ENCODE results near the gene CERS6. TPM values are rescaled to one million over a fixed set of nuclear protein-coding genes. Genes with fewer than 3 reads are reported as not detected.

Gene CERS6
- total and polyA plus RNA-seq, 10 of the 15 experiments (the other 5 are each of a cell fraction or from before 2014, with no cell fraction given), result 1.3 to 20.4 (median 14.1) TPM

GRCh38 chr2:168780669-168781071 is 324.6 kb downstream of the CERS6 start:
- intact Hi-C loops (cut with micrococcal nuclease; ENCODE audit: unreplicated experiment), result no loop called here
- Histone ChIP-seq H3K4me2 (ENCODE audit: control insufficient read depth, insufficient read depth) (no peak overlapping the region), H4K20me1 (ENCODE audit: control insufficient read depth, insufficient read depth) (no peaks in the 10 kb centered on the region), H3K27ac (ENCODE audit: control insufficient read depth, insufficient read depth) (no peak overlapping the region), H3K4me3 (no peak overlapping the region), H3K4me1 (ENCODE audit: control insufficient read depth, insufficient read depth, low read length) (no peaks in the 10 kb centered on the region), H3K36me3 (ENCODE audit: control insufficient read depth in 2 of 2, insufficient read depth in 2 of 2, low read length in 1 of 2) (no peaks in the 10 kb centered on the region), H3K27me3 (replicated peaks in 1 of 2; ENCODE audit: control insufficient read depth in 2 of 2, insufficient read depth in 2 of 2, low read length in 1 of 2) (no peaks in the 10 kb centered on the region), H3K9ac (ENCODE audit: control insufficient read depth, insufficient read depth, low read length) (no peak overlapping the region), H3K9me3 (replicated peaks; ENCODE audit: control insufficient read depth, insufficient read depth, low read length) (no peaks in the 10 kb centered on the region), H2AFZ (ENCODE audit: control insufficient read depth, low read depth, low read length) (no peak overlapping the region), H3K79me2 (ENCODE audit: control insufficient read depth, insufficient read depth, low read length) (no peaks in the 10 kb centered on the region)
- in situ Hi-C loops (cut with MboI), result no loop called here
- RAD21 ChIA-PET (ENCODE audit: unreplicated experiment), result no interaction called here
- POLR2A ChIA-PET, result no interaction called here
- SMC1A ChIA-PET (ENCODE audit: uncharacterized antibody, unreplicated experiment), result interaction anchor here (0.7 kb wide), 1 partner anchor 20 kb away, joined by 3 read pairs; no protein-coding TSS in a partner anchor
- DNase-seq (ENCODE audit: low read depth, low spot score) (no peak), ATAC-seq (no peak), FAIRE-seq (no peak)
- no TSS peak for BruUV-seq (replicated peaks)
- 92% methylated on average over 1 of the region's 1 CpG for WGBS (ENCODE audit: insufficient coverage, insufficient replicate concordance, low lambda C conversion rate, missing lambda C conversion rate)
- CTCF ChIA-PET, result no interaction called here
- TF ChIP-seq BRCA1 (IDR thresholded peaks at IDR 0.05; ENCODE audit: low read depth, low read length), result no peak
- TF ChIP-seq BCL11A (IDR thresholded peaks at IDR 0.05; ENCODE audit: low read depth, low read length), result no peak
- TF ChIP-seq SMAD1 (IDR thresholded peaks at IDR 0.05; ENCODE audit: low read depth, partially characterized antibody), result no peak
- no peak for TF ChIP-seq HSF1 (IDR thresholded peaks at IDR 0.05; ENCODE audit: low read depth, low read length)
- TF ChIP-seq NFIC (IDR thresholded peaks at IDR 0.05; ENCODE audit: low read depth, low read length), result no peak
- no peak for TF ChIP-seq SUZ12 (IDR thresholded peaks at IDR 0.05; ENCODE audit: unreplicated experiment)
- no peak for TF ChIP-seq MTA3 (IDR thresholded peaks at IDR 0.05; ENCODE audit: borderline replicate concordance, low read length)
- no peak for TF ChIP-seq STAT1 (conservative IDR thresholded peaks at IDR 0.05)
- no peak for TF ChIP-seq CREB1 (IDR thresholded peaks at IDR 0.05; ENCODE audit: low read depth)
- TF ChIP-seq EZH2 (IDR thresholded peaks at IDR 0.05; ENCODE audit: borderline replicate concordance, control insufficient read depth, low read depth, low read length), result no peak
- no peak for TF ChIP-seq IRF3 (IDR thresholded peaks at IDR 0.05)
- TF ChIP-seq ZNF24 (IDR thresholded peaks at IDR 0.05), result no peak
- no peak for TF ChIP-seq TARDBP (IDR thresholded peaks at IDR 0.05; ENCODE audit: borderline replicate concordance)
- no peak for TF ChIP-seq RELA (IDR thresholded peaks at IDR 0.05; ENCODE audit: borderline replicate concordance, partially characterized antibody)
- no peak for TF ChIP-seq POLR2AphosphoS5 (IDR thresholded peaks at IDR 0.05; ENCODE audit: low read length)
- TF ChIP-seq ZNF622 (IDR thresholded peaks at IDR 0.05), result no peak

Measured in GM12878 (cell line).